ENCODE data around the gene USP30. TPM values are rescaled to one million over a fixed set of nuclear protein-coding genes. Genes with fewer than 3 reads are reported as not detected.

Gene USP30, protein sequence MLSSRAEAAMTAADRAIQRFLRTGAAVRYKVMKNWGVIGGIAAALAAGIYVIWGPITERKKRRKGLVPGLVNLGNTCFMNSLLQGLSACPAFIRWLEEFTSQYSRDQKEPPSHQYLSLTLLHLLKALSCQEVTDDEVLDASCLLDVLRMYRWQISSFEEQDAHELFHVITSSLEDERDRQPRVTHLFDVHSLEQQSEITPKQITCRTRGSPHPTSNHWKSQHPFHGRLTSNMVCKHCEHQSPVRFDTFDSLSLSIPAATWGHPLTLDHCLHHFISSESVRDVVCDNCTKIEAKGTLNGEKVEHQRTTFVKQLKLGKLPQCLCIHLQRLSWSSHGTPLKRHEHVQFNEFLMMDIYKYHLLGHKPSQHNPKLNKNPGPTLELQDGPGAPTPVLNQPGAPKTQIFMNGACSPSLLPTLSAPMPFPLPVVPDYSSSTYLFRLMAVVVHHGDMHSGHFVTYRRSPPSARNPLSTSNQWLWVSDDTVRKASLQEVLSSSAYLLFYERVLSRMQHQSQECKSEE
- total RNA-seq (10 to 100 TPM in 1 of 2 experiments, 1 to 10 TPM in 1; 8.1 to 14.2 TPM), polyA plus RNA-seq (10 to 100 TPM in 1 of 2 donors, 1 to 10 TPM in 1; 6.8 to 13.9 TPM)

DNA sequence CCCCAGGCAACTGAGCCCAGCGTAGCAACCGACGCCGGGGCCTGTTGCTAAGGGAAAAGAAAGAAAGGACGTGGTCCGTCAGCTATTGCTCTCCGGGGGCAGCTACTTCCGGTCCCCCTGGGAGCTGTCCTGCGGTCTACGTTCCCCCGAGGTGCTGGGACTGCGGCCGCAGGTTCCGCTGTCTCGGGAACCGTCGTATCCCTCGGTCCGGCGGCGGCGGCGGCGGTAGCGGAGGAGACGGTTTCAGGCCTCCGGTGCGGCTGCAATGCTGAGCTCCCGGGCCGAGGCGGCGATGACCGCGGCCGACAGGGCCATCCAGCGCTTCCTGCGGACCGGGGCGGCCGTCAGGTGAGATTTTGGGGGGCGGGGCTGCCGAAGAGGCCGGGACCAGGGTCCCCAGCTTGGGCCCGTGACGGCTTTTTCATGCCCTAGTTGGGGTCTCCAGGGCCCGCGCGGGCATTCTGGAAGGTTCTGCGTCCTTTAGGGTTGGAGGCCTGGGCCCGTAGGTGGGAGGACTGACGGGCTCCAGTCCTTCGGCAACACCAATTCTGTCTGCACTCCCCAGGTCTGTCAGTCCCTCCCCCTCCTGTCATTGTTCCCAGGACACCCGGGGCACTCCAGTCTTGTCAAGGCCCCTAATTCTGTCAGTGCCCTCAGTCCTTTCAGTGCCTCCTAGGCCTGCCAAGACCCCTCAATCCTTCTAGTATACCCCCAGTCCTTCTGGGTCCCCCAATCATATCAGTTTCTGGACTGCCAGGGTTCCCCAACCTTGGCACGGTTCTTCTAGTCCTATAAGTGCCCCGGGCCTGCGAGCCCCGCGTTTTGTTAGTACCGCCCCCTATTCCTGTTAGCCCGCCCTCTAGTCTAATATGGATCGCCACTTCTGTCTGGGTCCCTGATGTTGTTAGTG, at the start of gene USP30:
TSS of gene USP30 (plus strand) at position 163 of the 910 bp plus-strand sequence. CDS start at position 266, 103 bp downstream.
- no peaks in the 10 kb centered on the region for H3K27me3 Mint-ChIP-seq
- no peaks in the 10 kb centered on the region for H3K9me3 ChIP-seq (ENCODE audit: control insufficient read depth in 1 of 2, low read length in 2 of 2)
- H3K4me3 Mint-ChIP-seq: peak within 1 kb of the TSS; percentile 93 to 100 (median 96)
- peaks cover 2% of the 10 kb centered on the region for H3K36me3 ChIP-seq (ENCODE audit: insufficient read depth, low read length)
- peaks cover 18% of the 10 kb centered on the region for H3K4me1 ChIP-seq (ENCODE audit: insufficient read depth, low read length)
- peak within 1 kb of the TSS; percentile 87 to 96 for H3K4me3 ChIP-seq (ENCODE audit: low read length in 2 of 2)
- peak within 1 kb of the TSS; percentile 85 for H3K27ac ChIP-seq (ENCODE audit: low read depth, low read length)
- H3K27ac Mint-ChIP-seq: peak within 1 kb of the TSS; percentile 87 to 100 (median 98)
- peaks cover 10 to 27% (median 17%) of the 10 kb centered on the region in 4 donors for H3K4me1 Mint-ChIP-seq
- POLR2A ChIA-PET (ENCODE audit: partially characterized antibody): interaction anchor here (0.6 to 2.1 kb wide), 15 partner anchors 9 to 1368 kb away, joined by 3 to 9 read pairs (median 4); partner anchors contain the start of genes ALKBH2, ISCU, SART3 and SSH1
- peaks cover 3 to 21% of the 10 kb centered on the region in 2 donors for H3K36me3 Mint-ChIP-seq
- intact Hi-C loops (cut with micrococcal nuclease): loop anchor here (1.0 to 10.0 kb wide), 8 partner anchors 41 to 1368 kb away; partner anchors contain the start of genes ALKBH2, FICD, IFT81 and ISCU
- no peaks in the 10 kb centered on the region for H3K9me3 Mint-ChIP-seq
- peak; percentile 75 to 83 (median 79) for DNase-seq
- H3K27me3 ChIP-seq (ENCODE audit: insufficient read depth, low read length): no peaks in the 10 kb centered on the region
- CTCF ChIA-PET (ENCODE audit: partially characterized antibody): interaction anchor here (0.9 to 2.5 kb wide), 8 partner anchors 40 to 484 kb away, joined by 3 to 7 read pairs (median 4); partner anchors contain the start of gene ALKBH2

DNA sequence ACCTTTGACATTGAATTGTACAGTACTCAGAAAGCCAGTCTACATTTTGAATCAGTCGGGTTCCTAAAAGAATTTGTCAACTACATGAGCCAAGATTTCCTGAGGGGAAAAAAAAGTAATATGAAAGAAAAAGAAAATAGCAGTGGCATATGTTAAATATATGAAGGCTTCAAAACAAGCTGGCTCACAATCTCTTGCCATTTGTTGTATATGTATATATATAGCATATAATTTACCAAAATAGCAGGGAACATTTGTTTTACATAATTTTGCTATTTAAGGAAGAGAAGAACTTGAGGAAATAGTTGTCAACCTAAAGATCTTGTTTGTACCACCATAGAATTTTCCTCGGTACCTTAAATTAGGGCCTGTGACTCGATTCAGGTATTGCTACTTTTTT, 48.4 kb upstream of the USP30 start:
- no peak overlapping the region for H3K4me3 Mint-ChIP-seq

DNA sequence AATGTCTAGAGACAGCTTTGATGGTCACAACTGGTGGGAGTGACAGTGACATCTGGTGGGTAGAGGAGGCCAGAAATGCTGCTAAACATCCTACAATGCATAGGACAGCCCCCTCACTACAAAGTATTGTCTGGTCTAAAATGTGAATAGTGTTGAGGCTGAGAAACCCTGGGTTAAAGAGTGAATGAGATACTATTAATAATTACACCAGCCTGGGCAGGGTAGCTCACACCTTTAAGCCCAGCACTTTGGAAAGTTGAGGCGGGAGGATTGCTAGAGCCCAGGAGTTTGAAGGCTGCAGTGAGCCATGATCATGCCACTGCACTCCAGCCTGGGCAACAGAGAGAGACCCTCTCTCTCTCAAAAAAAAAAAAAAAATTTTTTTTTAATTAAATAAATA, 42.6 kb upstream of the USP30 start:
- no peaks in the 10 kb centered on the region for H3K9me3 ChIP-seq (ENCODE audit: control insufficient read depth in 1 of 2, low read length in 2 of 2)
- no peaks in the 10 kb centered on the region for H3K36me3 ChIP-seq (ENCODE audit: insufficient read depth, low read length)
- H3K27me3 ChIP-seq (ENCODE audit: insufficient read depth, low read length): no peaks in the 10 kb centered on the region
- Mint-ChIP-seq H3K4me1 (no peaks in the 10 kb centered on the region), H3K27ac (no peak overlapping the region), H3K4me3 (no peak overlapping the region), H3K36me3 (no peaks in the 10 kb centered on the region), H3K9me3 (peaks cover 0 to 2% (median 0%) of the 10 kb centered on the region in 8 donors), H3K27me3 (peaks cover 9 to 14% of the 10 kb centered on the region in 2 donors)
- no peak overlapping the region for H3K27ac ChIP-seq (ENCODE audit: low read depth, low read length)
- ChIA-PET CTCF (ENCODE audit: partially characterized antibody) (interaction anchor here (0.7 kb wide), 1 partner anchor 89 kb away, joined by 3 read pairs; no protein-coding TSS in a partner anchor), POLR2A (ENCODE audit: partially characterized antibody) (no interaction called here)
- DNase-seq: no peak
- H3K4me3 ChIP-seq (ENCODE audit: low read length in 2 of 2): no peak overlapping the region
- intact Hi-C loops (cut with micrococcal nuclease): no loop called here
- H3K4me1 ChIP-seq (ENCODE audit: insufficient read depth, low read length): no peaks in the 10 kb centered on the region

More for the DNA sequence above, 48.4 kb upstream of the USP30 start:
- Histone ChIP-seq H3K4me1 (ENCODE audit: insufficient read depth, low read length) (no peaks in the 10 kb centered on the region), H3K36me3 (ENCODE audit: insufficient read depth, low read length) (no peaks in the 10 kb centered on the region), H3K4me3 (ENCODE audit: low read length in 2 of 2) (no peak overlapping the region), H3K27ac (ENCODE audit: low read depth, low read length) (no peak overlapping the region), H3K27me3 (ENCODE audit: insufficient read depth, low read length) (no peaks in the 10 kb centered on the region), H3K9me3 (ENCODE audit: control insufficient read depth in 1 of 2, low read length in 2 of 2) (no peaks in the 10 kb centered on the region)
- intact Hi-C loops (cut with micrococcal nuclease): no loop called here
- Mint-ChIP-seq H3K27ac (no peak overlapping the region), H3K36me3 (no peaks in the 10 kb centered on the region), H3K4me1 (no peaks in the 10 kb centered on the region), H3K27me3 (peaks cover 4 to 5% of the 10 kb centered on the region in 2 donors), H3K9me3 (peaks cover 0 to 2% (median 0%) of the 10 kb centered on the region in 8 donors)
- DNase-seq: no peak
- POLR2A ChIA-PET (ENCODE audit: partially characterized antibody): no interaction called here
- CTCF ChIA-PET (ENCODE audit: partially characterized antibody): interaction anchor here (1.3 kb wide), 1 partner anchor 1328 kb away, joined by 3 read pairs; no protein-coding TSS in a partner anchor

DNA sequence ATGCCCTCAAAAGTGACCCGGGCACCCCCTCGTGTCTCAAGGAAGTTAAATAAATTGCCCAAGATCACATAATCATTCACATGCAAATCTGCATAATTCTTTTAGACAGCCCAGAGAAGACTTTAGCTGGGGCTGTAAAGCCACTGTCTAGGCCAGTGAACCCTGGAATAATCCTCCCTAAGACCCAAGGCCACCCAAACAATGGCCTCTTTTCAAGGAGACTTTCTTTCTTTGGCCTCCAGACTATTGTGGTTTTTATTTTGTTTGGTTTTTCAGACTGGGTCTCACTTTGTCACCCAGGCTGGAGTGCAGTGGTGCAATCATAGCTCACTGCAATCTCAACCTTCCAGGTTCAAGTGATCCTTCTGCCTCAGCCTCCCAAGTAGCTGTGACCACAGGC, 42.1 kb upstream of the USP30 start:
- H3K9me3 Mint-ChIP-seq: peaks cover 0 to 2% (median 0%) of the 10 kb centered on the region in 8 donors
- POLR2A ChIA-PET (ENCODE audit: partially characterized antibody): no interaction called here
- DNase-seq: no peak

DNA sequence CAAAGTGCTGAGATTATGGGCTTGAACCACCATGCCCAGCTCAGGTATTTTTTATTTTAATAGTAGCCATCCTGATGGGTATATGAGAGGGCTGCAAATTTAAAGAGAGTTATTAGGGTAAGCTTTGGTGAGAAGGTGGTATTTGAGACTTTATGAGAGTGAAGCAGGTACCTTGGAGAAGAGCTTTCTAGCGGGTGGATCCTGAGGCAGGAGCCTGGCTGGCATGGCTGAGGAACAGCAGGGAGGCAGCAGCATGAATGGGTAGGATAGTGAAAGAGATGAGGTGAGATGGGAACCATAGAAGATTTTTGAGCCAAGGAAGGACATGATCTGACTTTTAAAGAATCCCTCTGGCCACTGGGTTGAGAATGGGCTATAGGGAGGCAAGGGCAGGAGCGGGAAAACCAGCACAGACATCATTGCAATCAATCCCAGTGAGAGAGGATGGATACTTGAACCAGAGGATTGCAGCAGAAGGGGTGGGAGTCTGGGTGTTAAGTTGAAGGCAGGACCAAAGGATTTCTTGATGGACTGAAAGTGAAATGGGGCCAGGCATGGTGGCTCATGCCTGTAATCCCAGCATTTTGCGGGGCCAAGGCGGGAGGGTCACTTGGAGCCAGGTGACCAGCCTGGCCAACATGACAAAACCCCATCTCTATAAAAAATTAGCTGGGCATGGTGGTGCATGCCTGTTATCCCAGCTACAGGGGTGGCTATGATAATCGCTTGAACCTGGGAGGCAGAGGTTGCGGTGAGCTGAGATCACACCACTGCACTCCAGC, 37.2 kb upstream of the USP30 start:
- H3K4me3 ChIP-seq (ENCODE audit: low read length in 2 of 2): no peak overlapping the region
- Mint-ChIP-seq H3K27me3 (peaks cover 23 to 26% of the 10 kb centered on the region in 2 donors), H3K4me1 (no peaks in the 10 kb centered on the region), H3K9me3 (peaks cover 0 to 2% (median 0%) of the 10 kb centered on the region in 8 donors), H3K36me3 (no peaks in the 10 kb centered on the region), H3K27ac (peak overlapping the region in 1 of 7 donors; percentile 13), H3K4me3 (no peak overlapping the region)
- no peaks in the 10 kb centered on the region for H3K9me3 ChIP-seq (ENCODE audit: control insufficient read depth in 1 of 2, low read length in 2 of 2)
- no peaks in the 10 kb centered on the region for H3K4me1 ChIP-seq (ENCODE audit: insufficient read depth, low read length)
- H3K36me3 ChIP-seq (ENCODE audit: insufficient read depth, low read length): no peaks in the 10 kb centered on the region
- H3K27me3 ChIP-seq (ENCODE audit: insufficient read depth, low read length): no peaks in the 10 kb centered on the region
- no peak for DNase-seq
- ChIA-PET CTCF (ENCODE audit: partially characterized antibody) (no interaction called here), POLR2A (ENCODE audit: partially characterized antibody) (no interaction called here)
- intact Hi-C loops (cut with micrococcal nuclease): no loop called here
- no peak overlapping the region for H3K27ac ChIP-seq (ENCODE audit: low read depth, low read length)

More for the DNA sequence above, 42.1 kb upstream of the USP30 start:
- H3K9me3 ChIP-seq (ENCODE audit: control insufficient read depth in 1 of 2, low read length in 2 of 2): no peaks in the 10 kb centered on the region
- no peak overlapping the region for H3K27ac ChIP-seq (ENCODE audit: low read depth, low read length)
- intact Hi-C loops (cut with micrococcal nuclease): no loop called here
- no peaks in the 10 kb centered on the region for H3K4me1 Mint-ChIP-seq
- H3K36me3 ChIP-seq (ENCODE audit: insufficient read depth, low read length): no peaks in the 10 kb centered on the region
- H3K36me3 Mint-ChIP-seq: no peaks in the 10 kb centered on the region
- peaks cover 11 to 17% of the 10 kb centered on the region in 2 donors for H3K27me3 Mint-ChIP-seq
- no peak overlapping the region for H3K4me3 Mint-ChIP-seq
- no peak overlapping the region for H3K27ac Mint-ChIP-seq
- no peaks in the 10 kb centered on the region for H3K4me1 ChIP-seq (ENCODE audit: insufficient read depth, low read length)
- CTCF ChIA-PET (ENCODE audit: partially characterized antibody): no interaction called here
- no peaks in the 10 kb centered on the region for H3K27me3 ChIP-seq (ENCODE audit: insufficient read depth, low read length)
- H3K4me3 ChIP-seq (ENCODE audit: low read length in 2 of 2): no peak overlapping the region

DNA sequence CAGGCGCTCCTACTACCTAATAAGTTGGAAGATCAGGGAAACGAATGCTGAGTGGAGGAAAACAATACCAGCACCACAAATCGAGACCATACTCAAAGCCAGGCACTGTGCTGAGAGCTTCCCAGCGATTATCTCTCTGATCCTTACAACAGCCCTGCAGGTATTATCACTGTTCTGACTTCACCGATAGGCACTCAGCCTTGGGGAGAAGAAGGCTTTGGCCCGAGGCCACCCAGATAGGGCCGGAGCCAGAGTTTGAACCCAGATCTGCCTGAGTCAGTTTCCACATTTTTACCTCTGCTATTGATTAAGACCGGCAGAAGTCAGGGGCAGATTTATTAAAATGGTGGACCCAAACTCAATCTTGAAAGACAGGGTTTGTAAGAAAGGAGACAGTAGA, 36.4 kb upstream of the USP30 start:
- Mint-ChIP-seq H3K9me3 (peaks cover 0 to 2% (median 0%) of the 10 kb centered on the region in 8 donors), H3K36me3 (no peaks in the 10 kb centered on the region), H3K27me3 (peaks cover 28 to 33% of the 10 kb centered on the region in 2 donors), H3K4me3 (no peak overlapping the region), H3K4me1 (peaks cover 0 to 4% (median 2%) of the 10 kb centered on the region in 4 donors), H3K27ac (no peak overlapping the region)
- H3K9me3 ChIP-seq (ENCODE audit: control insufficient read depth in 1 of 2, low read length in 2 of 2): no peaks in the 10 kb centered on the region
- no peak overlapping the region for H3K4me3 ChIP-seq (ENCODE audit: low read length in 2 of 2)
- intact Hi-C loops (cut with micrococcal nuclease): no loop called here
- peaks cover 3% of the 10 kb centered on the region for H3K4me1 ChIP-seq (ENCODE audit: insufficient read depth, low read length)
- no peak for DNase-seq
- CTCF ChIA-PET (ENCODE audit: partially characterized antibody): no interaction called here
- POLR2A ChIA-PET (ENCODE audit: partially characterized antibody): no interaction called here
- peaks cover 4% of the 10 kb centered on the region for H3K27me3 ChIP-seq (ENCODE audit: insufficient read depth, low read length)
- H3K27ac ChIP-seq (ENCODE audit: low read depth, low read length): no peak overlapping the region
- H3K36me3 ChIP-seq (ENCODE audit: insufficient read depth, low read length): no peaks in the 10 kb centered on the region

All from CD4-positive, alpha-beta memory T cell (primary cell).